MG63 (cell line): ENCODE results near the gene TANK. TPM values are rescaled to one million over a fixed set of nuclear protein-coding genes. Genes with fewer than 3 reads are reported as not detected.
"Not testable (repeated sequence)": the region's sequence is repeated elsewhere in the genome, so short reads cannot be mapped to it uniquely, and the experiment has no call there.

Experiments
- DNase-seq: peaks from one replicate; pipeline ENCODE4 v3.0.0-alpha.2; 2020
- H3K27me3 ChIP-seq: fragments of 250-450 bp; sonication (Bioruptor Pico); 2 replicates; pipeline ENCODE4 v1.5.1; 2020; ENCODE audit warnings: mild to moderate bottlenecking, moderate library complexity
- H3K36me3 ChIP-seq: fragments of 250-450 bp; sonication (Bioruptor Pico); 2 replicates; pipeline ENCODE4 v1.5.1; 2020; ENCODE audit warnings: mild to moderate bottlenecking, moderate library complexity
- H3K4me3 ChIP-seq: fragments of 250-450 bp; sonication (Bioruptor Pico); 2 replicates; pipeline ENCODE4 v1.5.1; 2020; ENCODE audit warnings: mild to moderate bottlenecking, moderate library complexity
- H3K9me3 ChIP-seq: fragments of 250-450 bp; sonication (Bioruptor Pico); 2 replicates; pipeline ENCODE4 v1.5.1; 2020; ENCODE audit warnings: mild to moderate bottlenecking, moderate library complexity
- total RNA-seq: library from RNA; depleted of rRNA; stranded (reverse); fragments of >200 nt; shearing (Covaris generic); gene quantifications from 2 replicates; pipeline ENCODE4 v1.2.3, GENCODE V29; 2014; ENCODE audit warnings: low replicate concordance

Gene TANK
- total RNA-seq, 1 experiment from 2014 or later, result 30.7 TPM

DNA sequence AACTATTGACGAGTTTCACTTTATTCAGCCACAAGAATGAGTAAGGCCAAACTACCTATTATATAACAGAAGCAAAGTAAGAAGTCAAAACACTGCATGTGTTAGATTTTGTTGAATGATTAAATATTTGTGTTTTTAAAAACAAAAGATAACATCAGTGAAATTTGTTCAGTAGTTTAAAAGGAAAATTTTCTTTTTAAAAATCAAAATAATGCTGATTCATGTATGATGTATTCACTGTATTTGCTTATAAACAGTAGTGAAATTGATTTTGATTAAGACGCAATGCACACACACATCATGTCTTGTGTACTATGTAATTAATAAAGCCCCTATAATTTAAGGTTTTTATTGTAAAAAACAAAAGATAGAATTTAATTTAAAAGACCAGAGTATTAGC lies 74.4 kb downstream of the TANK start:
- Histone ChIP-seq H3K9me3 (no peaks in the 10 kb centered on the region), H3K36me3 (peaks cover 5% of the 10 kb centered on the region), H3K27me3 (no peaks in the 10 kb centered on the region), H3K4me3 (no peak overlapping the region)
- DNase-seq, result no peak

DNA sequence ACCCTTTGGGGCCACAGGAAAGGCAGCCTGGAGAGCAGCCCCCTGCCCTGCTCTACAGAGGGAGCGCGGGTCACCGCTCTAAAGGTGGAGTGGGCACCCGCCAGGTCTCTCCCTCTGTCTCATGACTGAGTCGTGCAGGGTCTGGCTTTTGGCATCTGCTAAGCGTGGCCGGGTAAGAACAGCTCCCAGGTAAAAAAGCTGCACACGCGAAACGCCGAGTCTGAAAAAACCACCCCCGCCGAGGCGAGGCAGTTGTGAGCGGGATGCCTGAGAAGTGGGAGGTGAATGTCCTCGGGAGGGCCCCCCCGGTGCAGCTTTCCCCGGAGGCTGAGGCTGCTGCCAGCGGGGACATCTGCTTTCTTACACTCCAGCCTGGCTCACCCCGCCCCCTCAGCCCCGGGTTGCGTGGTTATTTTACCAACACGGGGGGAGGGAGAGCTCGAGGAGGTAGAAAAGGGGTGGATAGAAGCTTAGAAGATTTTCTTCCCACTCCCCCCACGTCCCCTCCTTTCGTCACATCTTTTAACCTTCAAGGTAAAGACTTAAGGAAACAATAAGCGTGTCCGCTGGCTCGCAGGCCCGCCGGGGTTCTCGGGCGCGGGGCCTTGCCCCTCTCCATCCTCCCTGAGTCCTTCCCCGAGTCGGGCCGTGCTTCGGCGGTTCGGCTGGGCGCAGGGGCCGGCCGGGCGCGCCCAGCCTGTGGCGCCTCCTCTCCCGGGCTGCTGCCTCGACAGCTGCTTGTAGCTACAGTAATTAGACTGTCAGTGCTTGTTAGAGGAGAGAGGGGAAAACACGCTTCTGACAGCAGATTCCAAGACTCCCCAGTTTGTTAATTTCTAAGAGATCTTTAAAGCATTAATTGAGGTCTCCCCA lies 77.4 kb downstream of the TANK start:
- H3K4me3 ChIP-seq, result peak overlapping the region; percentile 46
- H3K36me3 ChIP-seq, result no peaks in the 10 kb centered on the region; the same call in 1 of the 2 replicates
- peak; percentile 36 for DNase-seq
- no peaks in the 10 kb centered on the region for H3K9me3 ChIP-seq
- no peaks in the 10 kb centered on the region for H3K27me3 ChIP-seq

DNA sequence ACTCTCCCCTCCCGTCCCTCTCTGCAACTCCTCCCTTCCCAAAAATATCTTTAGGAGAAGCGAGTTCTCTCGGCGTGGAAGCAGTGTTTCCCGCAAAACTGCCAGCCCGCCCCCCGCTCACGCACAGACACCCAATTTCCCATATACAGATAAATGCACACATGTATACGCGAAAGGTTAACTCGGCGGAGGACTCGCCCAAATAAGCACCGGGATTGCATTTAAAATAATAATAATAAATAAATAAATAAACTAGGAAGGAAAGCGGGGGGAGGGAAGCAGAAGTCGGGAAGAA lies 78.0 kb downstream of the TANK start:
- Histone ChIP-seq H3K36me3 (no peaks in the 10 kb centered on the region; the same call in 1 of the 2 replicates), H3K4me3 (peak overlapping the region; percentile 46), H3K27me3 (no peaks in the 10 kb centered on the region), H3K9me3 (no peaks in the 10 kb centered on the region)
- no peak for DNase-seq

DNA sequence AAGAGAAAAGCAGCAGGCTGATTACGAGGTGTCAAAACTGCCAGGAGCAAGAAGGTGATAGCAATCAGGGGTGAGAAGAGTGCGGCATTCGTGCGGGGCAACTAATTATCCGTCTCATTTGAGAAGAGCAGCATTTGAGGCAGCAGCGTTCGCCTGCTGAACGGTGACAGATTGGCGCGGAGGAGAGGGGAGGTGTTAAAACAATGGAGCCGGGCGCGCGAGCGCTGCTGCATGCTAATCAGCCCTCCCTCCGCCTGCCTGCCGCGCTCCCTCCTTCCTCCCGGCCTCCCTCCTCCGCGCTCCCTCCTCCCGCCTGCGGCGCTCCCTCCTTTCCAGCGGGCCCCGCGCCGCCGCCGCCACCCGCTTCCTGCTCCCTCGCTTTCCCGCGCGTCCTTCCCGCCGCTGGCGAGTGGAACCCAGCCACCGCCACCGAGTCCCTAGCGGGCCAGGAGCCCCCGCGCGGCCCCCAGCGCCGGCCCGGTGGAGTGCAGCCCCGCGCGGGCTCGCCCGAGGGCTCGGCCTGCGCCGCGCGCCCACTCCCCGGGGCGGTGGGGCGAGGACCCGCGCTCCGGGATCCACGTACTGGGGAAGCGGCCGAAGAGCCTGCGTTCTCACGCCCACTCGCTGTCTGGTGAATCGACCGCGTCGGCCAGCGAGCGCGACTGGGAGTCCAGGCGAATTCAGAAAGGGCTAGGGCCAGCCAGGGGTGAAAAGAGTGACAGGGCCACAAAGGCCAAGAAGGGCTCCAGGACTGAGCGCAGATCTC lies 78.5 kb downstream of the TANK start:
- H3K9me3 ChIP-seq, result no peaks in the 10 kb centered on the region
- peak; percentile 65 for DNase-seq
- H3K4me3 ChIP-seq, result peak overlapping the region; percentile 46
- no peaks in the 10 kb centered on the region; the same call in 1 of the 2 replicates for H3K36me3 ChIP-seq
- H3K27me3 ChIP-seq, result no peaks in the 10 kb centered on the region

DNA sequence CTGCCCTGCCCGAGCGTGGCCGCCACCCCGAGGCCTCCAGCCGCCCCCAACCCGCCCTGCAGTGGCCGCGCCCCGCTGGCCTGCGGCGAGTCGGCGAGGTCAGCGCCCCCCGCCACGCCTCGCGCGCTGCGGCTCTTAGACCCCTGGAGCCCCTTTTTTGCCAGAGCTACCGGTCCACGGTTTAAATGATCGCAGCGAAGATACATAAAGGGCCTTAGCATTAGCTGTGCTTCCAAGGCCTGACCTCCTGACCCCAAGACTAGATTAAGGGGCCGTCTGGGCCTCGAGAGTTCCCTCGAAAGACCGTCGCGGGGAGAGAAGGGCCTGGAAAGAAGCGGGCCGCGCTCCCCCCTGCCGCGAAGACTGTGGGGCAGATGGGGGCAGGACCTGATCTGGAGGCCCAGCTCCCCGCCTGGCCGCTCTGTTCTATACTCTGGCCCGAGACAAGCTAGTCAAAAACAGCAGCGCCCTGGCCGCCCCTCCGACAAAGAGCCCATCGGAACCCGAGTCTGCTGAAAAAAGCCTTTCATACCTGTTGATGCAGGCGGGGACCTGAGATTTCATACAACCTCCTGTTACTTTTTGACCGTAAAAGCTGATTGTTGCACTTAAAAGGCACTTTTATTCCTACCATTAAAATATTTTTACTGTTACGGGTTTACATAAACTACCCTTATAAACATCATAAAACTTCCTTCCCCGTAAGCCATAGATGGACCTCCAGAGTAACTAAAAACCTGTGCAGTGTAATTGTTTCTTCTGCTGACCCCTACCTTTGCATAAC lies 79.3 kb downstream of the TANK start:
- Histone ChIP-seq H3K9me3 (no peaks in the 10 kb centered on the region), H3K36me3 (no peaks in the 10 kb centered on the region; the same call in 1 of the 2 replicates), H3K27me3 (no peaks in the 10 kb centered on the region), H3K4me3 (no peak overlapping the region)
- no peak for DNase-seq

GRCh38 chr2:161241894-161242293 lies 81.7 kb downstream of the TANK start:
- H3K4me3 ChIP-seq, result no peak overlapping the region
- DNase-seq, result no peak
- no peaks in the 10 kb centered on the region for H3K27me3 ChIP-seq
- no peaks in the 10 kb centered on the region for H3K9me3 ChIP-seq
- no peaks in the 10 kb centered on the region for H3K36me3 ChIP-seq

- no peak for DNase-seq
- Histone ChIP-seq H3K4me3 (no peak overlapping the region), H3K9me3 (no peaks in the 10 kb centered on the region), H3K36me3 (no peaks in the 10 kb centered on the region), H3K27me3 (no peaks in the 10 kb centered on the region; the same call in 1 of the 2 replicates)
Observed at GRCh38 chr2:161243312-161243711, 83.1 kb downstream of the TANK start.

DNA sequence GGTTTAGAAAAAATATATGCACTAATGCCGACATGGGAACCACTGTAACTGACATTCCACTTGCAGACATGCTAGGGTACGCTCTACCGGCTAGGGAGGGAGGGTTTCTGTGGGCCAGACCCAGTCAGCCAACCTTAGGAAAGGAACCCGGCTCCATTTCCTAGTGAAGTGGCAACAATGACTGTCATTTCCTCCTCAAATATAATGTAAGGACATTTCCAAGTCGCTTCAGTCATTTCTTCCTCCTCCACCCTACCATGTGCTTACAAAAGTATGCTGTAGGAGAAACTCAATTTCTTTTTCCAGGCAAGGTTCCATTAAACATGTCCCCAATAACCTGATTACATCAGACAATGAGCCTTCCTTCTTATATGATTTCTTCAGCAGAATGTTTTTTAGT lies 83.7 kb downstream of the TANK start:
- H3K4me3 ChIP-seq, result no peak overlapping the region
- no peaks in the 10 kb centered on the region; the same call in 1 of the 2 replicates for H3K27me3 ChIP-seq
- DNase-seq, result no peak
- H3K36me3 ChIP-seq, result no peaks in the 10 kb centered on the region
- H3K9me3 ChIP-seq, result no peaks in the 10 kb centered on the region

DNA sequence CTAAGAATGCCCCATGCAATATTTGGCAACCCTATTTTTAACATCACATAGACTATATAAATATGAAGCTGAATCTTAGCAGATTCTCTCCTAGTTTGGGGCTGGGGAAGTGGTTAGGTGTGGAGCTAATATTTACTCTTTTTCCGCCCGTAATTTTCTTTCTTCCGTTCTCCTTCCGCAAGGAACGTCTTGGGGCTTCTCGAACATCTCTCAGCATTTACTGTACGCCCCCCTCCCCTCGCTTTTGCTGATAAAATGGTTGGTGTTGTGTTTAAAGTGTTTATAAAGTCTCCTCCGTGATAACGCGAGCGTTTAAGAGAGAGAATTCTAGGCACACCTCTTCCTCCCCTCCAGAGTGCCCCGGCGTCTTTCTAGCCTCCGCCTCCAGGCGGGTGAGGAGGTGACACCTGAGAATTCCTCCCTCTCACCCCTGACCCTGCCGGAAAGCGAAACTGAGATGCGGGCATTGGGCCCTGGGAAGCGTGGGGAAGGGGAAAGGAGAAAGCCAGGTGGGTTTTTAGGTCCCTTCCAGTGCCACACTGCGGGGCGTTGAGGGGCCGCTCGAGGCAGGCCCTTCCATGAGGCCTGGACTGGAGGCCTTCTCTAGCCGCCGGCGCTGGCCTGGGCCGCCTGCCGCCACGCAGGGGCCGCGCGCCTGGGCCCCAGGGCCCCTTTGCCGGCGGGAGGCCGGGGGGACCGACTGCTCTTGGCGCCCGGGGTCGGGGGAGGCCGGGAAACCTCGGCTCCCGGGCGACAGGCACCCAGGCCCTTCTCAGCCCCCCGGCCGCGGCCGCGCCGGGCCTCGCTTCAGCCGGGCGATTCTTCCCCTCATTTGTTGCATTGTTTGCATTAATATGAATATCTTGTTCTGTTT lies 84.4 kb downstream of the TANK start:
- DNase-seq, H3K9me3 ChIP-seq, H3K27me3 ChIP-seq, H3K36me3 ChIP-seq, H3K4me3 ChIP-seq: not testable (repeated sequence)

- no peak for DNase-seq
- no peak overlapping the region for H3K4me3 ChIP-seq
- no peaks in the 10 kb centered on the region for H3K36me3 ChIP-seq
- H3K9me3 ChIP-seq, result no peaks in the 10 kb centered on the region
- H3K27me3 ChIP-seq, result no peaks in the 10 kb centered on the region; the same call in 1 of the 2 replicates
Observed at GRCh38 chr2:161245261-161245553, 85.0 kb downstream of the TANK start.

- no peak overlapping the region for H3K4me3 ChIP-seq
- H3K9me3 ChIP-seq, result no peaks in the 10 kb centered on the region
- DNase-seq, result no peak
- no peaks in the 10 kb centered on the region; the same call in 1 of the 2 replicates for H3K27me3 ChIP-seq
- no peaks in the 10 kb centered on the region for H3K36me3 ChIP-seq
Observed at GRCh38 chr2:161245671-161246070, 85.4 kb downstream of the TANK start.

DNA sequence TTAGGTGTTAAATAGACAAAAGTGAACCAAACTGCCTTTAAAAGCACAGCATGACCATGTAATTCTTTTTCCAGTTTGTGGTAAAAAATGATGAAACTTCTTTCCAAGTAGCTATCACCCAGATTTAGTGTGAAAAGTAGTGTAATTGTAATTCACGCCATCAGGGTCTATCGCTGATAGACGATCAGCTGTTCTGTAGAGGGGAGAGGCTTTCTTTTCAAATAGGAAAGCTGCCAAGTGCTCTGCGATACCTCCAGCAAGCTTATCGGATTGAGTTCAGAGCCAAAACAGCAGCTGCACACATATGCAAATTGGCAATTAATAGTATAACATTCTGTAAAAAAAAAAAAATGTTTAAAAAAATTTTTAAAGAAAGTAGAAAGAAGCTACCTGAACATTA lies 86.1 kb downstream of the TANK start:
- DNase-seq, result no peak
- H3K27me3 ChIP-seq, result no peaks in the 10 kb centered on the region; the same call in 1 of the 2 replicates
- no peaks in the 10 kb centered on the region for H3K36me3 ChIP-seq

GRCh38 chr2:161250864-161251436 lies 90.7 kb downstream of the TANK start:
- H3K27me3 ChIP-seq, result no peaks in the 10 kb centered on the region; the same call in 1 of the 2 replicates
- no peak for DNase-seq

More for the DNA sequence above, 86.1 kb downstream of the TANK start:
- no peak overlapping the region for H3K4me3 ChIP-seq
- no peaks in the 10 kb centered on the region for H3K9me3 ChIP-seq

DNA sequence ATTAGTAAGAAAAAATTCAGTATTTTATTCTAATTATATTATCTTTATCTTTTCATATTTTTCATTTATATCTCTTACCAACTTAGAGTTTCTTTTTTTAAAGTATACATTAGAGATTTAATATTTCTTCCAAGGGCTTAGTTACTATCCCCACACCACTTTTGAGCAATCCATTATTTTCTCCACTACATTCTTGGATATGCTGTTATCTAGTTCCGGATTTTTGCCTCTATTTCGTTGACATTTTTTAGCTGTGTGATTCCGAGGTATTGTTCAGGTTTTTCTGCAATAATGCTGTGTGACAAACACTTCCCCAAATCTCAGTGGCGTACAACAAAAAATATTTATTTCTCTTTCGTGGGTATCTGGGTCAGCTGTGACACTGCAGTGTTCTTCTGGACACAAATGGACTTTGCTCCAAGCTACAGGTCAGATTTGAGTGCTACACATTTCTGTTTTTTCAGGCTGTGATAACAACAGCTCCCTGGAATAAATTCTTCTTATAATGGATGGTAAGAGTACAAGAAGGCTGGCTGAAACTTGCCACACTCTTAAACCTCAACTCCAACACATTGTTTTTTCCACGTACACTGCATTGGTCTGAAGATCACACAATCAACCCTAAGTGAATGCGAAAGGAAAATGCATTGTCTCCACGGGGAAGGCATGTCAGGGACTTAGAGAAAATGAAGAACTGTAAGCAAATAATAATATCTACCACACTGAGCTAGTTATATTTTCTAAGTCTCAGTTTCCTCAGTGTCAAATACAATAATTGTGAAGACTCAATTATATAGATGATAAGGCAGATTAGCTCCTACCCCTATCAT lies 97.1 kb downstream of the TANK start:
- Histone ChIP-seq H3K36me3 (no peaks in the 10 kb centered on the region), H3K27me3 (no peaks in the 10 kb centered on the region), H3K4me3 (no peak overlapping the region), H3K9me3 (no peaks in the 10 kb centered on the region)
- no peak for DNase-seq

More at GRCh38 chr2:161250864-161251436, 90.7 kb downstream of the TANK start:
- Histone ChIP-seq H3K9me3 (no peaks in the 10 kb centered on the region), H3K4me3 (no peak overlapping the region), H3K36me3 (no peaks in the 10 kb centered on the region)

GRCh38 chr2:161265874-161266273 lies 105.6 kb downstream of the TANK start:
- no peaks in the 10 kb centered on the region for H3K9me3 ChIP-seq
- no peaks in the 10 kb centered on the region for H3K36me3 ChIP-seq
- DNase-seq, result no peak
- H3K4me3 ChIP-seq, result no peak overlapping the region
- H3K27me3 ChIP-seq, result no peaks in the 10 kb centered on the region; the same call in 1 of the 2 replicates
